Measurements from ENCODE around the gene MACROD1.

Gene MACROD1

DNA sequence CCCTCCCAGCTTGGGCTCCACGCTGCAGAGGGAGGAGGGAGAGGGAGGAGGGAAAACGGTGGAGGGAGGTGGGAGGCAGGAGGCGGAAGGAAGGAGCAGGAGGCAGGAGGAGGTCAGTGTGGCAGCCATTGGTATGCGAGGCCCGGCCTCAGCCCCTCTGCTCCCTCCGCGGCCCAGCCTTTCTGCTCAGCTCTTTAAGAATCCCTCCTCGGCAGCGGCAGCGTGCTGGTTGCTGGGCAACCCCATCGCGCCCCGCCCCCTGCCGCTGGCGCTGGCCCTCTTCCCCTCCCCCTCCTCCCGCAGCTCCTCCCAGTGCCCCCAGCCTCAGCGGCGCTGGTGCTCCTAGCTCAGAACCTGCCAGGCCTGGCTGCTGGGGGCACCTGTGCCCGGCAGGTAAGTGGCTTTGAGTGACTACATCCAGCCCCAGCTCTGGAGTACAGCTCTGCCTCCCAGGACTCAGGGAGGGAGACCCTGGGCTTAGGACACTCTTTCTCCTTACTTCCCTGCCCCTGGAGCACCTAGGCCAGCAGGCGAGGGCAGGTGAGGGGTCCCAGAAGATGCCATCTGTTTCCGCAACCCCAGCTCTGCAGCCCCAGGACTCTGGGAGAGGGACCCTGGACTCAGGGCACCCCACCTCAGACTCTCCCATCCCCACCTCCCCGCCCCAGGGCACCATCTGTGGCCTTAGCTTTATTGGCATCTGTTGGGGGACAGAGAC, 137.4 kb downstream of the MACROD1 start:
- peak; percentile 68 for DNase-seq

DNA sequence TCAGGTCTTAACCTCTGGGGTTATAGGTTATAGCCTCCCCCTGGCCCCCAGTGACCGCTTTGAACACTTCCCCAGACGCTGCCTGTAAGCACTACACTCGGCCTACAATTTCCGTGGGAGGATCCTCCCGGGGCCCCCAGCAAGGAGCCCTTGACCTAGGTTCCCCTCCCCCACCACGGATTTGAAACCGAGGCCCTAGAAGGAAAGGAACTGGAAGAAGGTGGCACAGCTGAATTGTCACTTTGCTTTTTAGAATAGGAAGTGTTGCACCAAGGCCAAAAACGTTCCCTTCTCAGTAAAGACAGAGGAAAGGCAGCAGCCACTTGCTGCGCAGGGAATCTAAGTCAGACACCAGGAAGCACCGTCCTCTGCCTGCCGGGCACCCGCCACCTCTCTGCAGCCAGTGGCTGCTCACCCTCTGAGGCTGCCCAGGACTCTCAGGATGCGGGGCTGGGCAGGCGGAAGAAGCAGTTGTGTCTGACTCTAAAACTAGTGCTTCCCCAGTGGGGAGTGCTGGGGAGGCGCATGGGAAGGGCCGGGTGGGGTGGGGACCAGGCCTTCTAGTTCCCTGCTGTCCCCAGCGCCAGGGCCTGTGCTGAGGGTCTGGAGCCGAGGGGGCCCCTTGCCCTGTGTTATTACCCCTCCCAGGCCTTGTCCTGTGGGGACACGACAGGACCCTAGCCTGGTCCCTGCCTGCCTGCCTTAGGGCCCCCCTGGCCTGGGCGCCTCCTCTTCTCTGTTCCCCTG, 138.1 kb downstream of the MACROD1 start:
- DNase-seq, result no peak

DNA sequence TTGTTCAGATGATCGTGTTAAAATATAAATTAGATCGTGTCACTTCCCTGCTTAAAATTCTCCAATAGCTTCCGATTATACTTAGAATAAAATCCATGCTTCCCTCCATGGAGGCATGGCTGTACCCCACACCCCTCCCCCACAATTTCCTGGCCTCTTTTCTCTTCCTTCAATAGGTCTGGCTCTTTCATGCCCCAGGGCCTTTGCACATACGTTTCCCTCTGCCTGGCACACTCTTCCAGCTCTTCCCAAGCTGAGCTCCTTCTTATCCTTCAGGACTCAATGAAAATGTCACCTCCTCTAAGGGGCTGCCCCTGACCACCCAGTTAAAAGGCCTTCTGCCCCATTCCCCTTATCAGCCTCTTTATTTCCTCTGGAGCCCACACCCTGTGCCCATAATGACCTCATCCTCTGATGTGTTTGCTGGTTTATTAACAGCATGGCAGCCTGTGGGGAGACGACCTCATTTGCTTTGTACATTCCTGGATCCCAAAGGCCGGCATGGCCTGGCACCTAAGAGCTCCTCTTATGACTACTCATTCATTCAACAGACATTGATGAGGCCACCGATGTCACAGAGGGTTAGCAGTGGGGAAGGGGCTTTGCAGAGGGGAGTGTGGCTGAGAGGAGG, 139.2 kb downstream of the MACROD1 start:
- no peak for DNase-seq

DNA sequence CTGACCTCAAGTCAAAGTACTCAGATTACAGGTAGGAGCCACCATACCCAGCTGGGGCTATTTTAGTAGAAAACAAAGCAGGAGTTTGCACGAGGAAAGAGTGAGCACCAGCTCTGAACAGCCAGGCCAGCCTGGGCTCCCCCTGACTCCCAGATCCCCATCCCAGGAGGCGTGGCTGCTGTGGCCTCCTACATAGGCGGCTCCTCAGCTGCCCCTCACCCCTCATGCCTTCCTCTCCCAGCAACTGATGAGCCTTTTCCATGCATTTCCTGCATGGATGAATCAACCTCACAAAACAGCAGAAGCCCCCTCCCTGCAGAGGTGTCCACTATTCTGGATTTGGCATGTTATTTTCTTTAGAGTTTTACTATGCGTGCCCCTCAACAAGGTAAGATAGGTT, 140.7 kb downstream of the MACROD1 start:
- no peak for DNase-seq

DNA sequence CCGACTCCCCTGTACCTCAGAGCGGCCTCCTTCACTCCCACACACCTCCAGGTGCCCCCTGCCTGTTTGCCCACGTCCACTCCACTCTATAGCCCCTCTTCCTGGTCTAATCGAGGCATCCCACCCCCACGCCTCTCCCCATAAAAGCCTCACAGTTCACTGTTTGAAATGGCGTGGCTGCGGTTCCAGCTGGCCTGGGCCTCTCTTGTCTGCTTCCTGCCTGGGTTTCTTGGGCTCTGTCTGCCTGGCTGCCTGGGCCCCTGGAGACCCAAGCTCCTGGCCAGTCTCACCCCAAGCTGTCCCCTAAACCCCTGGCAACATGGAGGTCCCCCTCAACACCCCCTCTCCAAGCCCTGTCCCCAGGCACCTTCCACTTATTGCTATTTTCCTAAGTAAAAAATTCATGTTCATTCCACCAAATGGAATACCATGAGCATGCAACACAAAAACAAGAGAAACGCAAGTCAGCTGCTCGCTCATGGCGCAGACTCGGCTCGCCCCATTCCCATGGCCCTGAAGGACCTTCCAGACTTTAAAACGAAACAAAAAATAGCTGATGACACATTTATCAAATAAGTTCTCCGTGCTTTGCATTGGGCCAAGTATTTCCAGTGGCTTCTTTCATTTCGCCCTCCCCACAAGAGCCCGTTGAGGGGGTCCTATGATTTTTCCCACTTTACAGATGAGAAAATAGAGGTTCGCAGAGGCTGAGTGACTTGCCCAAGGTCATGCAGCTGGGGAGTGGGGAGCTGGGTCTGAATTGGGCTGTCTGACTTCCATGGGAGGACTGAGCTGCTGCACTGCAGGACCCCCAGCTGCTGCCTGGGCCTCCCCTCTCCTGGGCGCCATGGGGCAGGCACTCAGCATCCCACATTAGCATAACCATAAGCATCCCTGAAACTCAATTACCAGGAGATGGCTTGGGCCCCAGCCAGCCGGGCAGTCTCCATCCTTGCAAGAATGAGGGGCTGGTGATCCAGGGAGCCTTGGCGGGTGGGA, 141.9 kb downstream of the MACROD1 start:
- DNase-seq, result no peak

DNA sequence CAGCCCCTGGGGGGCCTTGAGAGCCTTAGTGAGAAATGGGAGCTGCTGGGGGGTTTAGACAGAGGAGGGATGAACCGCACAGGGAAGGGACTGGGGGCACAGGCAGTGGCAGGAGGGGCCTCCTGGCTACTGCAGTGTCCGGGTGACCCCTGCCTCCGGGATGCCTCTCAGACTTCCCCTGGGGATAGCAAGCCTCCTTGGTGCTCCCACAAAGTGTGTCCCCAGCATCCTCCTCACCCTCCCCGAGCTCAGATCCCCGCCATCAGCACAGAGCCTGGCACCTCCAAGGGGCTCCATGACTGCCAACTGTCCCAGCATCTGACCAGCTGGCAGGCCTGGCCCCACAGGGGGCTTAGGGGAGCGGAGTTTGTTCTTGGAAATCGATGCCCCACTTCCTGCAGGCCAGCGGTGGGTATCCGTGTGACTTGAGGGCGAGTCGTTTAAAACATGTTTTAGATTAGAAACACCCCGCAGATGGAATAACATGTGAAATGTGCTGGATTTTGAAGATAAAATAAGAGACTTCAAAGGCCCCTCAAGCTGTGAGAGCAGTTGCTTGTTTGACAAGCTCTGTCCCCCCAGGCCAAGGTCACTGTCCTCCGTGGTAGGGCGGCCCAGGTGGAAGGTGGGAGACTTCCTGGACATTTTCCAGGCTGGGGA, 143.7 kb downstream of the MACROD1 start:
- no peak for DNase-seq

DNA sequence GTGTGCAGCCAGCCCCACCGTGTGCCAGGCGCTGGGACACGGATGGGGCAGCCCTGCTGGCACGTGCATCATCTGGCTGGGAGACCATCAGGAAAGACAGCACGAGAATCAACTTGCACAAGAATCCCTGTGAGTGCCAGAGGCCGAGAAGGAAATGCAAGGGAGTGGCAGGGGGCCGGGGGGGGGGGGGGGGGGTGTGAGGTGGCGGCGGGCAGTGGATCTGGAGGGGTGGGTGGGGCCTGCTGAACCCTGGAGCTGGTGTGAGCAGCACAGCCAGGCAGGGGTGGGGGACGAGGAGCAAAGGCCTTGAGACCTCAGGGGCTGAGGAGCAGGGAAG, 144.2 kb downstream of the MACROD1 start:
- DNase-seq, result no peak

DNA sequence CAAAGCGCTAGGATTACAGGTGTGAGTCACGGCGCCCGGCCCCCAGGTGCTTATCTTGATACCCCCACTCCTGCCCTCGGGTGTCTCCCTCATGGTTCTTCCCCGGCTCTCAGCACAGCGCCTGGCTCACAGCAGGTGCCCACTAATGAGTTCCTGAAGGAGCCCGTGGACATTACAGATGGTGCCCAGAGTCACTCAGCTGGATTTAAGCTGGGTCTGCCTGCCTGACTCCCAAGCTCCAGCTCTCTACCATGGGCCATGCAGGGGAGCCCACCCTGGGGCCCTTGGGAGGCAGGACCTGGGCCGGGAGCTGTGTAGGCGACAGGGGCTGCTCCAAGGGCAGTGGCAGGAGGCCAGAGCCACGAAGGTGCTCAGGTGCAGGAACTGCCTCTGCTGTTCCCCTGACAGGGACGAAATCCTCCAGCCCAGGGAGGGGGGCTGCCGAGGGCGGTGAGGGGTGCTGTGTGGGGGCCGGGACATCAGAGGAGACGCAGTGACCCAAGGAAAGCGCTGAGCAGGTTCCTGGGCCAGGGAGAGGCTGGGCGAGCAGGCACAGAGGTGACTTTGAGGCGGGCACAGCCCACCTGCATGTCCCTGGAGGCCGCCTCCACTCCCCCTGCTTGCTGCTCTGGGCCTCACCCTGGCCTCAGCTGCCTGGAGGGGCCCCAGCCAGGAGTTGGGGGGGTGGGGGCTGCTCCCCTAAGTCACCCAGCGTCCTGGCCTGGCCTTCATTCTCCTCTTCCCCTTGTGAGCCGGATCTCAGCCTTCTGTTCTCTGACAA, 144.7 kb downstream of the MACROD1 start:
- peak; percentile 22 for DNase-seq

DNA sequence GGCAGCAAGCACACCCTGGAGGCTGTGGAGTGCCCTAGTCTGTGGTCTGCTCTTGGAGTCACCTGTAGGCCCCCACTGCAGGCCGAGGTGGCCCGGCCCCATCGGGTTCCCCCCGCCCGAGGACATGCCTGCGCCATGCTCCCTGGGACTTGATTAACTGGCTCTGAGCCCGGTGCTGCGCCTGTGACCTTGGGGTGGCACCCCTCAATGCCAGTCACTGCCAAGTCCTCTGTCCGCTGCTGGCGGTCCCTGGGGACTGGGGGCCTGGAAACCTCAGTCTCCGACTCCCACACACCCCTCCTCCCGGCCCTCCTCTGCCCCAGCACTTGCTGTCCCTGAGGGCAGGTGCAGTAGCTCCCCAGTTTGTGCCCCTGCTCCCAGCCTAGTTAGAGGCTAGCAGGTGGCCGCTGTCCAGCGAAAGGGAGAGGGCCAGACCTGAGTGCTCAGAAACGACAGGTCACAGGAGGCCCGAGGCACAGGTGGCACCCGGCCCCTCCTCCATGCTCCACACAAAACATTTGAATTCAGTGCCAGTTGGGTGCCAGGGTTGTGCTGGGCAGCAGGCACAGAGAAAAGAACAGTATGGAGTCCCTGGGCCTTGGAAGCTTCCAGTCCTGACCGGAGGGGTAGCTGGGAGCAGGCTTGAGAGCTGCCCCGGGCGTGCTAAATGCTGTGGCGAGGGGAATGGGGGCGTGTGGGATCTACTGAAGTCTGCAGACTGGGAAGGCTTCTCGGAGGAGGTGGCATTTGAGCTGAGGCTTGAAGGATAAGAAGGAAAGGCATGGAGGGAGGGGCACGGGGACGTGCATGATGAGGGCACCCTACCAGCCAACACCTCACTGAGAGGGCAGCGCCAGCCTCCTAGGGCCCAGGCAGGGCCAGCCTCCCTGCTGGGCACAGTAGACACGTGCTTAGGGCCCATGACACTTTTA, 146.5 kb downstream of the MACROD1 start:
- no peak for DNase-seq

DNA sequence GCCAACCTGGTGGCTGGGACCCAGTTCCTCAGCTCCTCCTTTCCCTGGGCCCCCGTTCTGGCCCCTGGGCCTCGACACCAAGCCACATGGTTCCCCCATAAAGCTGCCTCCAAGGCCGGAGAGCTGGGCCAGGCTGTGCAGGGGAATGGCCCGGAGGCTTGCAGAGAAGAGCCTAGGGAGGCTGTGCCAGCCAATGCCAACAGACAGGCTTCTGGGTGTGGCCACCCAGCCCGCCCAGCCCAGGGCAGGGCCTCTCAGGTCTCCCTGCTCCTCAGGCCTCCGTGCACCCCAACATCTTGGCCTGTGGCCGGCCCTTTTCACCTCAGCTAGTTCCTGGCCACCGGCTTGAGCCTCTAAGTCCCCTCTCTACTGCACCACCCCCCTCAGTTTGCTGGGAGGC, 147.6 kb downstream of the MACROD1 start:
- no peak for DNase-seq

DNA sequence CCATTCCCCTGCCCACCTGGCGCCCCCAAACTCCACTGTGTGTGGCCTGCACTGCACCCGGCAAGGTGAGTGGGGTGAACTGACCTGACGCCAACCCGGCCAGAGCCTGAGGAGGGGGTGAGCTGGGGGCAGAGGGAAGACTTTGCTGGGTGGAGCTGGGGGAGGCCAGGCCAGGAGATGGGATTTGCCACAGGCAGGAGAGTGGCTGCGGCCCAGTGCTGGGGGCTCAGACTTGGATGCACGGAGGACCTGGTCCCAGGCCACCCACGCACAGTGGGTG, 148.0 kb downstream of the MACROD1 start:
- DNase-seq, result no peak

DNA sequence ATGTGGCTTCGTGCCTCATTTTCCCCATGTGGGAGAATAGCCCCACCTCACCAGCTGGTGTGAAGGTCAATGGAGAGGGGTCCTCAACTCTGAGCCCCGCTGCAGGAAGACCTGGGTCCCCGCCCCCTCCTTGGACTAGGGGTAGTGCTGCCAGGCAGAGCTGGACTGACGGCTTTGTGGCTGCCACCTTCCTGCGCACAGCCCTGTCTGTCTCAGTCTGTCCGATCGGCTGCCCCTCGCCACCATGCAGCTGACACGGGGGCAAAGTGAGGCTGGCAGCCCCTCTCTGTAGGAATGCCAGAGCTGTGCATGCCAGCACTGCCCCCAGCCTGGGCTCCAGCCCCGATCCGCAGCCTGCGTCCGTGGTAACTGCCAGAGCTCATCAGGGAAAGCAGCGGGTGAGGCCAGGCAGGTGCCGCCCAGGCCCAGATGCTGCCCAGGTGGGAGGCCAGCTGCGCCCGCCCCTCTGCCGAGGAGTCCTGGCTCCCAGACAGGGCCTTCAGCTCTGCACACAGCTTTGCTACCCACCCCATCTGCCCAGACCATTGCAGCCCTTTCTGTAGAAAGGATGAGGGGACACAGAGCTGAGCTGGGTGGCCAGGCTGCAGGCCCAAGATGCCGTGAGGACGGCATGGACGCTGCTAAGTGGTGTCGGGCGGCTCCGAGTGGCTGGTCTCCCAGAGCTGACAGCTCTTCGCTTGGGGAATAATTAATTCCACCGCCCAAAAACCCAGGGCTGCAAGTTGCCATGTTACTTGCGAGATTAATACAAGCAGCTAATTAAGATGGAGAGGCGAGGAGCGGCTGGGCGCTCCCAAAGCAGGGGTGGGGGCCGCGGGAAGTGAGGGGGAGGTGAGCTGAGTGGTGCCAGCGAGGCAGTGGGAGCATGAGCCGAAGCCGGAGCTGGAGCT, 149.7 kb downstream of the MACROD1 start:
- DNase-seq, result no peak

DNA sequence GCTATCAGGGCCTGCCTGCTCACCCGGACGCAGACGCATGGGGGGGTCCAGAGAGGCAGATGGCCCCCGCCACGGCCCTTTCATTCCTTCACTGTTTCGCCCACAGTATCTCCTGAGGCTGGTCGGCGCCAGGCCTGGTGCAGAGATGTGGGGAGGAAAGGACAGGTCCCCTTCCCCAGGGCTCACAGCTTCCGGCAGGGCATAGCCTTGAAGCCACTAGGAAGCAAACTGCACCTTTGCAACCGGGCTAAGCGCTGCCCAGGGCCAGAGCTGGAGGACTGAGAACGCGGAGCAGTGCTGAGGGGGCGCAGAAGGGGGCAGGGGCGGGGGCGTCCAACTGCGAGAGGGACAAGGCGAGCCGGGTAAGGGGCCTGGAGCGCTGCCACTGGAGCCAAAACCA, 150.4 kb downstream of the MACROD1 start:
- DNase-seq, result no peak

DNA sequence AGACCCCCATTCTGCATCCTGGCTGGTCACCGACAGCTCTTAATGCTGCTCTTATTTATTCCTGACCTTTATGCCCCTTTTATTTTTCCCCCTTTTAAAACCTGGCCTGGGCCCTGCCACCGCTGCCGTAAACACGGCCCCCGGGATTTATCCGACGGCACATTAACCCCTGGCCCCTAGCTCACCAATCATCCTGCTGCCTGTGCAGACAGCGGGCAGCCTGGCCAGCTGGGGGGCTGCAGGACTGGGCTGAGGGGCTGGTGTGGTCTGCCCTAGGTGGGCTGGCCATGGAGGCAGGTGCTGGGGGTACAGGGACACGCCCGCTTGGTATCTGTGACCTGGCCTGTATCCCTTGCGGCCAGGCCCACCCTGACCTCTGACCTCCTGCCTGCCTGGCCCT, 151.6 kb downstream of the MACROD1 start:
- DNase-seq, result no peak

DNA sequence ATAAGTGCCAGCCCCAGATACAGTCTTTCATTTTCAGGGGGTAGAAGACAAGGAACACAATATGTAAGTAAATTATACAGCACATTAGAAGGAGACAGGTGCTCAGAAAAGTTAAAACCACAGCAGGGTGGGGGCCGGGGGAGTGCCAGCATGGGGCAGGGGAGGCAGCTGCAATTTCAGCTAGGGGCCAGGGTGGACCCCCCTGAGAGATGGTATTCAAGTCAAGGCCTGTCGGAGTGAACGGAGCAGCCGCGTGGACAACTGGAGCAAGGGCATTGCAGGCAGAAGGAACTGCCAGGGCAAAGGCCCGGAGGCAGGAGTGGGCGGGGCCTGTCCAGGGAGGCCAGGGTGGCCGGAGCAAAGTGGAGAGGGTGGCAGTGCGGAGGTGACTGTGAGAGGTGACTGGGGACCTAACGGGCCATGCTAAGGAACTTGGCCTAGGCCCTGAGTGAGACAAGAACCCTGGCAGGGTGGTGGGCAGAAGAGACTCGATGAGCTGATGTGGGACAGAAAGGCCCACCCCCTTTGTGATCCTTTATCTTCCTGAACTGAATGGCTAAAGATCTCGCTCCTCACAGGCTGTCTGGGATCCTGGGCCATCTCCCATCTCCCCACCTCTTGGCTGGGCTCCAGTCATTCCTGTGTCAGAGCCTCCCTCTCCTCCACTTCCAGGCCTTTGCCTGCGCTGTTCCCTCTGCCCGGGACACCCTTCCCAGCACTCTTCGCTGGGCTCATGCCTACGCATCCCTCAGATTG, 152.6 kb downstream of the MACROD1 start:
- DNase-seq, result peak; percentile 61

DNA sequence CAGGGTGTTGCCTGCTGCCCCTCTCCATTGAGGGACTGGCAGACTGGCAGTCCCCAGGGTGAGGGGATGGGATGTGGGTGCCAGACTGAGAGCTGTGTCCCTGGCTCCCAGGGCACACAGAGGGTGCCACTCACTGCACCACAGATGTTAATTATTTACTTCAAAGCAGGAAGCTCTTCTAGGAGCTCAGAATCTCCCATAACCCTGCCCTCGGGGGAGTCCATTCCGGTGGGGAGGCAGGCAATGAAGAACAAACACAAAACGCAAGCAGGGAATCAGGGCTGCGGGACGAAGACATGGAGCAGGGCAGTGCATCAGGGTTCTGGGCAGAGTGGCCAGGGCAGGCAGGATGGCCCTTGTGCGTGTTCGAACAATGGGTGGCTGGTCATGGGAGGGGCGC, 154.5 kb downstream of the MACROD1 start:
- DNase-seq, result no peak

DNA sequence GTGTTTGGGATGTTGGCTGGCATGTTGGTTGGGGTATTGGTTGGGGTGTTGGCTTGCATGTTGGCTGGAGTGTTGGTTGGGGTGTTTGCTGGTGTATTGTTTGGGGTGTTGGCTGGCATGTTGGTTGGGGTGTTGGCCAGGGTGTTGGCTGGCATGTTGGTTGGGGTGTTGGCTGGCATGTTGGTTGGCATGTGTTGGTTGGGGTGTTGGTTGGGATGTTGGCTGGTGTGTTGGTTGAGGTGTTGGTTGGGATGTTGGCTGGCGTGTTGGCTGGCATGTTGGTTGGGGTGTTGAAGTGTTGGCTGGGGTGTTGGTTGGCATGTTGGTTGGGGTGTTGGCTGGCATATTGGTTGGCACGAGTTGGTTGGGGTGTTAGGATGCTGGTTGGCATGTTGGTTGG, 155.1 kb downstream of the MACROD1 start:
- DNase-seq, result no peak

DNA sequence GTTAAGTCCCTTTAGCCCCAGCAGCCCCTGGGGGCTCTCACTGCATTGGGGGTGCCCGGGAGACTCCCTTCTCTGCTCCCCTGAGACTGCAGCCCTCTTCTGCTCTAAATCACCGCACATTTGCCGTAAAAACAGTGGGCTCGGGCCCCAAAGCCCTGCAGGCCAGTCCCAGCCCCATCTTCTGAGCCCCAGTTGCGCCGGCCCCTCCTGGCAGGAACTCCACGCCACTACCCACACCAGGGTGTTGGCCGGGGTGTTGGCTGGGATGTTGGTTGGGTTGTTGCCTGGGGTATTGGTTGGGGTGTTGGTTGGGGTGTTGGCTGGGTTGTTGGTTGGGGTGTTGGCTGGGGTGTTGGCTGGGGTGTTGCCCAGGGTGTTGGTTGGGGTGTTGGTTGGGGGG, 156.2 kb downstream of the MACROD1 start:
- DNase-seq, result no peak
